ENCODE data around the gene XKR8. TPM values are rescaled to one million over a fixed set of nuclear protein-coding genes. Genes with fewer than 3 reads are reported as not detected.

The XKR8 gene
- total and polyA plus RNA-seq, 10 of the 15 experiments (the other 5 are each of a cell fraction or from before 2014, with no cell fraction given) = 0.80 to 3.7 (median 2.6) TPM

DNA sequence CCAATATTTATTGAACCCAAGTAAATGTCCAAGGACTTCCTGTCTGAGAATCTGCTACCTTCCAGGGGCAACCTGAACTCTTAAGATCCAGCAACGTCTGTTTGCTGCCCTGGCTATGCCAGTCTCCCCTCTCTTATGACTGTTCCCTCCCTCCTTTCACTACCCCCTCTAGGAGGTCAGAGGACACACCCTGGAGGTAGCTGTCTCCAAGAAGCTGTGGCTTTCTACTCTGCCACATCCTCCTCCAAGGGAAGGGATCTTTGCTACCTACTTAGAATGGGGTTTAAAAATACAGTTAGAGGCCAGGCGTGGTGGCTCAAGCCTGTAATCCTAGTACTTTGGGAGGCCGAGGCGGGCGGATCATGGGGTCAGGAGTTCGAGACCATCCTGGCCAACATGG lies 28.6 kb upstream of the XKR8 start:
- Histone ChIP-seq H3K36me3 (ENCODE audit: control insufficient read depth in 2 of 2, insufficient read depth in 2 of 2, low read length in 1 of 2) (no peaks in the 10 kb centered on the region), H4K20me1 (ENCODE audit: control insufficient read depth, insufficient read depth) (no peaks in the 10 kb centered on the region), H3K9ac (ENCODE audit: control insufficient read depth, insufficient read depth, low read length) (no peak overlapping the region), H3K27ac (ENCODE audit: control insufficient read depth, insufficient read depth) (no peak overlapping the region), H3K79me2 (ENCODE audit: control insufficient read depth, insufficient read depth, low read length) (no peaks in the 10 kb centered on the region), H2AFZ (ENCODE audit: control insufficient read depth, low read depth, low read length) (no peak overlapping the region), H3K4me1 (ENCODE audit: control insufficient read depth, insufficient read depth, low read length) (peaks cover 7% of the 10 kb centered on the region), H3K4me3 (no peak overlapping the region), H3K9me3 (replicated peaks; ENCODE audit: control insufficient read depth, insufficient read depth, low read length) (no peaks in the 10 kb centered on the region), H3K27me3 (replicated peaks in 1 of 2; ENCODE audit: control insufficient read depth in 2 of 2, insufficient read depth in 2 of 2, low read length in 1 of 2) (peaks cover 0 to 2% of the 10 kb centered on the region in 2 experiments; a peak in 2 of 4 replicates), H3K4me2 (ENCODE audit: control insufficient read depth, insufficient read depth) (no peak overlapping the region)
- POLR2A ChIA-PET = interaction anchor here (0.6 kb wide), 1 partner anchor 157 kb away, joined by 4 read pairs; no protein-coding TSS in a partner anchor
- BruUV-seq (replicated peaks) = no TSS peak
- WGBS (ENCODE audit: insufficient coverage, insufficient replicate concordance, low lambda C conversion rate, missing lambda C conversion rate) = 74% methylated on average over 6 of the region's 6 CpGs
- intact Hi-C loops (cut with micrococcal nuclease; ENCODE audit: unreplicated experiment) (no loop called here), in situ Hi-C loops (cut with MboI) (no loop called here)
- ATAC-seq (no peak), FAIRE-seq (no peak), DNase-seq (ENCODE audit: low read depth, low spot score) (no peak)
- CTCF ChIA-PET = interaction anchor here (1.2 to 4.8 kb wide), 3 partner anchors 8 to 74 kb away, joined by 4 to 40 read pairs (median 5); no protein-coding TSS in a partner anchor
- SMC1A ChIA-PET (ENCODE audit: uncharacterized antibody, unreplicated experiment) = interaction anchor here (1.2 kb wide), 1 partner anchor 49 kb away, joined by 3 read pairs; no protein-coding TSS in a partner anchor
- TF ChIP-seq ZNF207 (IDR thresholded peaks at IDR 0.05; ENCODE audit: borderline replicate concordance) = no peak
- no peak for TF ChIP-seq BCL11A (IDR thresholded peaks at IDR 0.05; ENCODE audit: low read depth, low read length)
- RAD21 ChIA-PET (ENCODE audit: unreplicated experiment) = interaction anchor here (0.6 to 1.5 kb wide), 2 partner anchors 40 to 105 kb away, joined by 3 read pairs; no protein-coding TSS in a partner anchor

DNA sequence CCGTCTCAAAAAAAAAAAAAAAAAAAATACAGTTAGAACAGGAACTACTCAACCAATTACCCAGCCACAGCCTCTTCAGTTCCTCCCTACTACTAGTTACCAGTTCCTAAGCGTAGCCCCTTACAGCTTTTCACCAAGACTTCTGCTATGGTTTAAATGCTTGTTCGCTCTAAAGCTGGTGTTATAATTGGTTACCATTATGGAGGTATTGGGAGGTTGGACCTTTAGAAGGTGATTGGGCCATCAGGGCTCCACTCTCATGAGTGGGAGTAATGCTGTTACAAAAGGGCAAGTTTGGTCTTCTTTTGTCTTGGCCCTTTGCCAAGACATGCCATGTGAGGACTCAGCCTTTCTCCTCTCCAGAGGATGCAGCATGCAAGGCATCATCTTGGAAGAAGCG lies 28.0 kb upstream of the XKR8 start:
- no TSS peak for BruUV-seq (replicated peaks)
- intact Hi-C loops (cut with micrococcal nuclease; ENCODE audit: unreplicated experiment) (no loop called here), in situ Hi-C loops (cut with MboI) (no loop called here)
- H3K4me3 ChIP-seq = no peak overlapping the region
- no peak overlapping the region for H3K27ac ChIP-seq (ENCODE audit: control insufficient read depth, insufficient read depth)
- no peaks in the 10 kb centered on the region for H3K9me3 ChIP-seq (replicated peaks; ENCODE audit: control insufficient read depth, insufficient read depth, low read length)
- no peak overlapping the region for H3K9ac ChIP-seq (ENCODE audit: control insufficient read depth, insufficient read depth, low read length)
- H3K36me3 ChIP-seq (ENCODE audit: control insufficient read depth in 2 of 2, insufficient read depth in 2 of 2, low read length in 1 of 2) = no peaks in the 10 kb centered on the region
- H4K20me1 ChIP-seq (ENCODE audit: control insufficient read depth, insufficient read depth) = no peaks in the 10 kb centered on the region
- POLR2A ChIA-PET = interaction anchor here (0.6 to 1.0 kb wide), 2 partner anchors 57 to 157 kb away, joined by 3 to 4 read pairs; no protein-coding TSS in a partner anchor
- ATAC-seq = peak; percentile 49
- no peaks in the 10 kb centered on the region for H3K79me2 ChIP-seq (ENCODE audit: control insufficient read depth, insufficient read depth, low read length)
- H3K27me3 ChIP-seq (replicated peaks in 1 of 2; ENCODE audit: control insufficient read depth in 2 of 2, insufficient read depth in 2 of 2, low read length in 1 of 2) = peaks cover 0 to 2% of the 10 kb centered on the region in 2 experiments; a peak in 2 of 4 replicates
- 0 out of 2 replicates have a peak overlapping the region, but pooled peaks have one; percentile 49 for H3K4me2 ChIP-seq (ENCODE audit: control insufficient read depth, insufficient read depth)
- WGBS (ENCODE audit: insufficient coverage, insufficient replicate concordance, low lambda C conversion rate, missing lambda C conversion rate) = 65% methylated on average over 3 of the region's 4 CpGs
- no peak for DNase-seq (ENCODE audit: low read depth, low spot score)
- no peak for FAIRE-seq
- peaks cover 7% of the 10 kb centered on the region for H3K4me1 ChIP-seq (ENCODE audit: control insufficient read depth, insufficient read depth, low read length)
- CTCF ChIA-PET = interaction anchor here (1.0 to 4.8 kb wide), 4 partner anchors 8 to 74 kb away, joined by 3 to 40 read pairs (median 4); no protein-coding TSS in a partner anchor
- H2AFZ ChIP-seq (ENCODE audit: control insufficient read depth, low read depth, low read length) = no peak overlapping the region
- RAD21 ChIA-PET (ENCODE audit: unreplicated experiment) = interaction anchor here (1.5 kb wide), 1 partner anchor 41 kb away, joined by 3 read pairs; no protein-coding TSS in a partner anchor
- SMC1A ChIA-PET (ENCODE audit: uncharacterized antibody, unreplicated experiment) = interaction anchor here (0.7 to 1.2 kb wide), 2 partner anchors 40 to 45 kb away, joined by 3 to 4 read pairs; no protein-coding TSS in a partner anchor
- TF ChIP-seq SPI1 (IDR thresholded peaks at IDR 0.05; ENCODE audit: borderline replicate concordance, insufficient read depth, low read depth, low read length) (peak; percentile 69; the same call in 1 of the 2 replicates), RAD51 (IDR thresholded peaks at IDR 0.05) (no peak)

All from GM12878 (cell line).